HAP-1 (cell line): ENCODE measurements around the gene MAST4.
A peak's percentile ranks its signal among the peaks of the same experiment; 100 is the strongest.

ENCODE experiments used
- DNase-seq, 2 experiments: peaks; one replicate each; pipeline ENCODE4 v3.0.0-alpha.2; 2016 to 2020; ENCODE audit warnings: low spot score in 2 of 2
- H3K27me3 ChIP-seq: fragments of 250-450 bp; sonication (Bioruptor Pico); 2 replicates; pipeline ENCODE4 v1.5.1; 2020; ENCODE audit warnings: low read depth, mild to moderate bottlenecking, moderate library complexity
- H3K36me3 ChIP-seq: fragments of 250-450 bp; sonication (Bioruptor Pico); replicated peaks from 2 replicates; pipeline ENCODE4 v1.5.1; 2020; ENCODE audit warnings: mild to moderate bottlenecking
- H3K4me1 ChIP-seq: fragments of 250-450 bp; sonication (Bioruptor Pico); 2 replicates; pipeline ENCODE4 v1.5.1; 2020; ENCODE audit warnings: mild to moderate bottlenecking
- H3K4me3 ChIP-seq: fragments of 250-450 bp; sonication (Bioruptor Pico); 2 replicates; pipeline ENCODE4 v1.5.1; 2020; ENCODE audit warnings: mild to moderate bottlenecking, moderate library complexity
- H3K9me3 ChIP-seq: fragments of 250-450 bp; sonication (Bioruptor Pico); 2 replicates; pipeline ENCODE4 v1.5.1; 2020; ENCODE audit warnings: mild to moderate bottlenecking, moderate library complexity
- in situ Hi-C: fragments of 300-500 bp; cut with MboI; formaldehyde crosslinking; loops from 3 replicates; pipeline ENCODE4 v1.14.3; 2020; ENCODE audit warnings: low sequenced_read_pairs, inconsistent platforms, mixed read lengths

MAST4 gene

DNA sequence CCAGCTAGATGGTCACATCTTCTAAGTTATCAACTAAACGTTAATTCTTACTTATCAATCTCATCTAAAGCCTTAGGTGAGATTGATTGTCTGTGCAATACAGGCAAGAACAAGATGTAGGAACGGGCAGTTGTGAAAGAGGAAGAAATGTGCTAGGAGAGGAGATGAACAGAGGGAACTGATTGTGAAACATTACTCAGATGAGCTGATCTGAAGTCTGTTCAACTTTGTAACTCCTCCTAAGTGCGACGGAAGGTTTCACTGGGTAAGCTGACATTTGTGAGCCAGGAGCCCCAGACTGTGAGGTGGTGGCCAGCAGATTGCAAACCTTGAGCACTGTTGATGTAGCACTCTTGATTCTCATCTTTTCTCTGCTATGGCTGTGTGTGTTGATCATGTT is 396.4 kb downstream of the MAST4 start:
- DNase-seq, result no peak
- in situ Hi-C loops, result no loop called here
- H3K36me3 ChIP-seq, result no peaks in the 10 kb centered on the region
- H3K4me3 ChIP-seq, result no peak overlapping the region
- H3K9me3 ChIP-seq, result no peaks in the 10 kb centered on the region
- H3K27me3 ChIP-seq, result 0 out of 2 replicates have a peak, but pooled peaks cover 2% of the 10 kb centered on the region
- peaks cover 9% of the 10 kb centered on the region for H3K4me1 ChIP-seq

DNA sequence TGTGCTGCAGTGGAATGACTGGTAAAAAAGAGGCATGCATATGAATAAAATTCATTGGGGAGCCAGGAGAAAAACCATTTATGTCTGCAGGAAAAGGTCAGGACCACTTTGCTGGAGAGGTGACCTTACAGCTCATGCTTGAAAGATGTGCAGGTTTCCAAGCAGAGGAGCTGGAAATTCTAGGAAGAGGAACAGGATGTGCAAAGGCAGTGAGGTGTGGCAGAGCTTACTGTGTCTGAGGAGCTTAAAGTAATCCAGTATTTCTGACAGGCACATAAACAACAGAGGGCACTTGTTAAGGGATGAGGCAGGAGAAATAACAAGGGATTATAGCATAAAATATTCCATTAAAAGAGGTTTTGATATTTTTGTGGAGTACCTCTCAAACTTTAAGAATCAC is 397.3 kb downstream of the MAST4 start:
- no peaks in the 10 kb centered on the region for H3K36me3 ChIP-seq
- H3K4me3 ChIP-seq, result no peak overlapping the region
- in situ Hi-C loops, result no loop called here
- H3K4me1 ChIP-seq, result peaks cover 9% of the 10 kb centered on the region
- 0 out of 2 replicates have a peak, but pooled peaks cover 2% of the 10 kb centered on the region for H3K27me3 ChIP-seq
- no peaks in the 10 kb centered on the region for H3K9me3 ChIP-seq
- DNase-seq, result peak; percentile 20 to 35

DNA sequence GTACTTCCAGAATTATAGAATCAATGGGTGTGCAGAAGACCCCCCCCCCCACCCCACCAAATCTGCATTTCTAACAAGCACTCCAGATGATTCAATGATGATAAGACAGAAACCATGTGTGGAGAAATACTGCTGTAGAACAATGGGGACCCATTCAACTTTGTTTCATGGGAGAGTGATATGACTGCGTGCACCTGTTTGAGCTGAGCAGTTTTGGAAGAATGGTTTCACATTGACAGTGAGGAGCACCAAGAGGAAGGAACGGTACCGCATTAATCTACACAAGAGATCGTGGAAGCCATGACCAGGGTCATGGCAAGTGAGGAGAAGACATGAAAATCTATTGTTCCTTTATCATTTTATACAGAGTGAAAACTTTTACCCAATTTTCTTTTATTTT is 397.7 kb downstream of the MAST4 start:
- Histone ChIP-seq H3K36me3 (no peaks in the 10 kb centered on the region), H3K4me3 (no peak overlapping the region), H3K4me1 (peaks cover 9% of the 10 kb centered on the region), H3K9me3 (no peaks in the 10 kb centered on the region), H3K27me3 (0 out of 2 replicates have a peak, but pooled peaks cover 2% of the 10 kb centered on the region)
- in situ Hi-C loops, result no loop called here
- no peak for DNase-seq

DNA sequence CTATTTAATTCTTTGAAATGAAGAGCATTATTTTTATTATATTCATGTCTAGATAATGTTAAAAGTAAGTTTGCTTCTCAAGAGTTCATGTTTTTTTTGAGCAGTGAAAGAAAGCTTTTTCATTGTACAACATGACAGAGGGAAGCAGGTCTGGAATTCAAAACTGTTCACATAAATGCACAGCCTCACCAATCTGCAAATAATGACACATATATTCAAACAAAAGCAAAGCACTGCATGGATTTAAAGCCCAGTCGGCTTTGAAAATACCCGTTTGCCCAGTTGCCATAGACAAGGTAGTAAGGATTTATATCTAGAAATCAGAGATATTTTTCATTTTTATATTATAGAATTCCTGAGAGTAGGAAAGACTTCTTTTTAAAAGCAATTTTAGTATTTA is 398.6 kb downstream of the MAST4 start:
- H3K27me3 ChIP-seq, result 0 out of 2 replicates have a peak, but pooled peaks cover 2% of the 10 kb centered on the region
- DNase-seq, result no peak
- H3K9me3 ChIP-seq, result no peaks in the 10 kb centered on the region
- in situ Hi-C loops, result no loop called here
- no peak overlapping the region for H3K4me3 ChIP-seq
- peaks cover 9% of the 10 kb centered on the region for H3K4me1 ChIP-seq
- no peaks in the 10 kb centered on the region for H3K36me3 ChIP-seq

DNA sequence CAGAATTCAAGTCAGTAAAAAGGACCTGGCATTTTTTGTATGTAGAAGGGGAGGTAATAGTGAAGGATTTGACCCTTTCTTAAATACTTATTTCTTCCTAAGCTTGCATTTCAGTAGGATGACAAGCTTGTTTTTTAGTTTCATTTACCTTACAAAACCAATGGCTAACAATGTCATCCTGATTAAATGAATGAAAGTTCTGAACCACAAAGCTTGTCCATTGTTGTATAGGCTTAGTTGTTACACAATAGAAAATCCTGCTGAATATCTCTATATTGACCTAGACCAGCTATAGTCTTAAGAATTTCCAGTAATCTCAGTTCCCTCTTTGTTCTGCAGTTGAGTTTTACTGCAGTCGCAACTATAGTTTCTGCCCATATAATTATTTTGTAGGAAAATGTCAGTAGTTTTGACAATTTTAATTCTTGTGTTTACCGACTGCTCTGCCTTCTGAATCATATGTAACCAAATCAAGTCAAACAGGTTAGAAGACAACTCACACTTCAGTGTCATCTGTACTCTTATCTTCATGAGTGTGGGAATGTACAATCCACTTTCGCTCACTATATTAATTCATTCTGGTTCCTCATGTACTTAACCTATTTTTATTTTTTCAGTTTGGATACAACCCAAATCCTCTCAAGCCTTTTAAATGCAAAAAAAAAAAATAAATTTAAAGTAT is 404.7 kb downstream of the MAST4 start:
- in situ Hi-C loops, result no loop called here
- H3K4me3 ChIP-seq, result no peak overlapping the region
- peaks cover 23% of the 10 kb centered on the region for H3K4me1 ChIP-seq
- peak in 1 of 2 experiments; percentile 95 for DNase-seq
- H3K9me3 ChIP-seq, result no peaks in the 10 kb centered on the region
- no peaks in the 10 kb centered on the region for H3K27me3 ChIP-seq
- peaks cover 11% of the 10 kb centered on the region for H3K36me3 ChIP-seq

DNA sequence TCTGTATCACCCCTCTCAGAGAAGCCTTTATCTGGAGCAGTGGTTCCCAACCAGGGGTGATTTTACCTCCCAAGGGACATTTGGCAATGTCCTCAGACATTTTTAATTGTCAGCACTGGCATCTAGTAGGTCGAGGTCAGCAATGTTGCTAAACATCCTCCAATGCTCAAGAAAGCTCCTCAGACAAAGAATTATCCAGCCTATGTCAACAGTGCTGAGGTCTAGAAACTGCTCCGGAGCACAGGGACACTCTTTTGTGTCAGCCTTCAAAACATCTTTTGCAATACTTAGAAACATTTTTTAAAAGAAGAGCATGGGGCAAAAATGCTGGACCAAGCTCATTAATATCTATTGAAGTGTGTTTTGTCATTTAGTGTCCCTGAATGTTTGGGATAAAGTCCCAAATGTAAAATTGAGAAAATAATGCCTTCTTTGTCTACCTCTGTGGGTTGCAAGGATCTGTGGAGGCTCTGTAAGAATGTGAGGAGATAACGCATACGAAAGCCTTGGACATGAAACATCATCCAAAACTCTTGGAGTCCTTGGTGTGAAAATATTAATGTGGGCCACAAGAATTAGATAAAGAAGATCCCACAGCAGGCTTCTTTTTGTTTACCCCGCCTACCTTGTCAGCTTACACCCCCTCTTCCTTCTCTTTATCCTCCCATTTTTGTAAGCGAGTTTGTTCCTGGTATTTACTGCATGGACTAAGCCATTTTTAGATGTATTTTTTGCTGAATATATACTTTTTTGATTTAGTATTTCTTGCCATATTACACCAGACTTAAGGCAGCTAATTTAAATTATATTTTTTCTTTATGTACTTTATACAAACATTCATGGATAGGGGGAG is 406.9 kb downstream of the MAST4 start:
- Histone ChIP-seq H3K9me3 (no peaks in the 10 kb centered on the region), H3K4me1 (peaks cover 35% of the 10 kb centered on the region), H3K36me3 (peaks cover 19% of the 10 kb centered on the region), H3K4me3 (peak overlapping the region; percentile 40; the same call in 1 of the 2 replicates), H3K27me3 (no peaks in the 10 kb centered on the region)
- in situ Hi-C loops, result no loop called here
- DNase-seq, result no peak

DNA sequence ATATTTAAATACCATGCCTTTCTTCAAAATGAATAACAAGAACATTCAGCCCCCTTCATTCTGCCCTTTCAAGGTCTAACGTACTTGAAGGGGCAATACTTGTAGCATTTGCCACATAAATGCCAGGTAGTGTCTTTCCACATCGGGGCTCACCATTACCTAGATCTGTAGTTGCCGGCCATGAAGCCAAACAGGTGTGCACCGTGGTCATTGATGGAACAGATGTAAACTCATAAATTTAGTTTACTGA is 407.4 kb downstream of the MAST4 start:
- peaks cover 37% of the 10 kb centered on the region for H3K4me1 ChIP-seq
- in situ Hi-C loops, result no loop called here
- H3K4me3 ChIP-seq, result peak overlapping the region; percentile 40
- H3K36me3 ChIP-seq, result peaks cover 19% of the 10 kb centered on the region
- H3K27me3 ChIP-seq, result no peaks in the 10 kb centered on the region
- no peaks in the 10 kb centered on the region for H3K9me3 ChIP-seq
- DNase-seq, result no peak

DNA sequence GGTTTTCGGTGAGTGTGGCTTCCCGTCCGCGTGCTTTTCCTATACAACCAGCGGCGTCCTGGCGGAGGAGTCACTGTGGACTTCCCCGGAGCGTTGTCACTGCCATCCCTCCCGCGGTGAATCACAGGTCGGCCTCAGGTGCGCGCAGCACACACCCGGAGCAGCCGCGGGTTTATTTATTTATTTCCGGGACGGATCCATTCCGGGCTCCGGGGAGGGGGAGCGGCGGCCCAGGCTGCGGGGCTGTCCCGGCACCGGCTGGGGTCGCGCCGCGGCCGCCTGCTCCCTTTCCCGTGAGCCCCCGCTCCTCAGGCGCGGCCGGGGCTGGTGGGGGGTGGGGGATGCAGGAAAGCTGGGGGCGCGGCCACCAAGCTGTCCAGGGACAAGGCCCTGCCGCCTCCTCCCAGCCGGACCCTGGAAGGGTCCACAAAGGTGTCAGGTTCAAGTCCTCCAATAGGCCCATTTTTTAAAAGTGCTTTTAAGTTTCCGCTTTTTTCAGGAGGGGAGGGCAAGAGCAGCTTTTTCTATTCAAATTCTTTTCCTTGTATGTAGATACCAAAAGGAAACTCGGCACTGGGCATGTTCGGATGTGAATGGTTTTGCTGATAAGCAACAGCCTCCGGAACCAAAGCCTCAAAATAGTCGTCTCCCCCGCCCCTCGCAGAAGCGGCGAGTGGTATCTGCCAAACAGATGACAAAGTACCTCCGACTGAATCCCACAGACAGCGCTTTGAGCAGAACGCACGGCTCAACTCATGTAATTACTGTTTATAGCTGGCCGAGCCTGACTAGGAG is 407.9 kb downstream of the MAST4 start:
- Histone ChIP-seq H3K9me3 (no peaks in the 10 kb centered on the region), H3K4me1 (peaks cover 37% of the 10 kb centered on the region), H3K4me3 (peak overlapping the region; percentile 40), H3K27me3 (no peaks in the 10 kb centered on the region), H3K36me3 (peaks cover 19% of the 10 kb centered on the region)
- in situ Hi-C loops, result no loop called here
- DNase-seq, result peak; percentile 76 to 82

DNA sequence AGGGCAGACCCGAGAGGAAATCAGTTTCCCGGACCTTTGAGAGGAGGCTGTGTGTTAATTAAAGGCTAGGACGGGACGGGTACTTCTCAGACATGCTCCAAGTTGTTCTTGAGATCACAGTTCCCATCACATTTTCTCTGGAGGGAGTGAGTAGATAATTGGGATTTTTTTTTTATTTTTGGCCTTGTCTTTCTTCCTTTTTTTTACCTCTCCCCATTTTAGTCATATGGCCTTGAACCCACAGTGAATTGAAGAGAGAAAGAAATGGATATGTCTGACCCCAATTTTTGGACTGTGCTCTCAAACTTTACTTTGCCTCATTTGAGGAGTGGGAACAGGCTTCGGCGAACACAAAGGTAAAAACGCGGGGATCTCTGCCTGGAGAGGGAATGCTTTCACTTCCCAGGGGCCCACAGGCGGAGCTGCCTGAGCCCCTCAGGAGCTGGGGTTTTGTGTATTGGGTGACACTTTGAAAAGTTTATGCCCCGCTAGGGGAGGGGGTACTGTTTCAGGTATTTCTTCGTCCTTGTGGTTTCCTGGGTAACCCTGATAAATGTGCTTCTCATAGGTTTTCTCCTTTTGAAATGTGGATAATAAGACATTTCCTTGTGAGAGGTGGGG is 408.6 kb downstream of the MAST4 start:
- Histone ChIP-seq H3K9me3 (no peaks in the 10 kb centered on the region), H3K4me1 (peaks cover 37% of the 10 kb centered on the region), H3K27me3 (no peaks in the 10 kb centered on the region), H3K4me3 (peak overlapping the region; percentile 40), H3K36me3 (peaks cover 19% of the 10 kb centered on the region)
- in situ Hi-C loops, result no loop called here
- peak in 1 of 2 experiments; percentile 43 for DNase-seq

DNA sequence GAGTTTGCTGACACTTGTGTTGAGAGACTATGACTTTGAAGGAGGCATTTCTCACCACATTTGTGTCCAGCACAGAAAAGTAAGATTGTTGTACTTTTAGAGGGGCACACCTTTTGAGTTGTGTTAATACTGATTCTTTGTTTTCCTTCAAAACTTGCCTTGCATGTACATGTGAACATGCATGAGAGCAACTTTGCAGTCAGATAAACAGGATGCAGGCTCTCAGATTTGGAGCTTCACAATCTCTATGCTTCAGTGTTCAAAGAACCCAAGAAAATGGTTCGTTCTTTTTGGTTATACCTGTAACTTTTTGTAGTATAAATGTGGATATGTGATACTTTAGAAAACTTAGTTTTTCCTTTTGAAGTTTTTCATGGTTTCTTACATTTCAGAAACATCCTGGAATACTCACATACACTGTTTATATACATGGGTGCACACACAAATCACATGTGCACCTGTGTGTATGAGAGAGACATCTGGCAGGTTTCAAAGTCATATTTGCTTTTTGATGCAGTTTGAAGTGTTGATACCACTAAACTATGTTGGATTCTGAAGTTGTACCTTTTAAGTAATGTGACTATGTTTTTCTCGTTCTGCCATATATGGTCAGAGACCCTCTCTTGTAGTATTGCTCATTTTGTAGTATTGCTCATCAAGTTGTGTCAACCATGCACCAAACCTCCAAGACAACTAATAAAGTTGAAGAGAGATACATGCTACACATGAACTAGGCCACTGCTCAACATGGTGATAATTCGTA is 409.7 kb downstream of the MAST4 start:
- Histone ChIP-seq H3K4me3 (peak overlapping the region; percentile 40), H3K27me3 (no peaks in the 10 kb centered on the region), H3K4me1 (peaks cover 34% of the 10 kb centered on the region), H3K36me3 (peaks cover 19% of the 10 kb centered on the region), H3K9me3 (no peaks in the 10 kb centered on the region)
- DNase-seq, result no peak
- in situ Hi-C loops, result no loop called here

DNA sequence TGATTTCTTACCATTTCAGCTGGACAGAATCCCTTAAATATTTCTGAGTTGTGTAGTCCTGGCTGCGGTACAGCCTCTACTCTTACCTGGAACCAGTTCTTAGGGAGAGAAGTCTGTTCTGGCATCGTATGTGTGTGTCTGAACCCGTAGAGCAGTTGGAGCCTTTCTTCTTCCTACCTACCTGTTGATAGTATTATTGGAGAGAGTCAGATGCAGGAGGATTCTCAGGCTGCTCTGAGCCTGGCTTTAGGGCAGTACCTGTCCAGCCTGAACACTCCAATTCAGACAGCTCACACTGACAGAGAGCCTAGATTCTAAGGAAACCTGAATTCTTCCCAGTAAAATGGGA is 410.3 kb downstream of the MAST4 start:
- H3K4me1 ChIP-seq, result peaks cover 29% of the 10 kb centered on the region
- no peak for DNase-seq
- no peaks in the 10 kb centered on the region for H3K9me3 ChIP-seq
- H3K36me3 ChIP-seq, result peaks cover 19% of the 10 kb centered on the region
- peak overlapping the region; percentile 40 for H3K4me3 ChIP-seq
- no peaks in the 10 kb centered on the region for H3K27me3 ChIP-seq
- in situ Hi-C loops, result no loop called here

DNA sequence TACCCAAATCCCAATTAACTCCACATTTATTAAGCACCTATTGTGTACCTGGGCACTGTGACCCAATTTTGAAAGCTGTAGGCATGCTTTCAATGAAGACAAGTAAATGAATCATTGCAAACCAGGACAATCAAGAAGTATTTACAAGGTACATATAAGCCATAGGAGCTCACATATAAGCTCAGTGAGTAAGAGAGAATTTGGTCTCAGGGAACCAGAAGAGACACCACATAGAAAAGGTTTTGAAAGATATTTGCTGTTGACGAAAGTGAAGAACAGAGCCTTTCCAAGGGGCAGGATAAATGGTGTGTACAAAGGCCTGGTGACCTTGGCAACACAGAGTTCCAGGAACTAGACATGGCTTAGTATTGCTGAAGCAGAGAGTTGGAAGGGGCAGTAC is 412.8 kb downstream of the MAST4 start:
- Histone ChIP-seq H3K4me1 (peaks cover 16% of the 10 kb centered on the region), H3K27me3 (no peaks in the 10 kb centered on the region), H3K4me3 (no peak overlapping the region), H3K9me3 (no peaks in the 10 kb centered on the region), H3K36me3 (peaks cover 19% of the 10 kb centered on the region)
- in situ Hi-C loops, result no loop called here
- no peak for DNase-seq
